Esophagus squamous epithelium (tissue), 5 donors: ENCODE results near the gene OR4F15. TPM values are rescaled to one million over a fixed set of nuclear protein-coding genes. Genes with fewer than 3 reads are reported as not detected.

Experiments
- DNase-seq: peaks from one replicate; lab custom pipeline; 2025; lab: John Stamatoyannopoulos, UW
- H3K27ac ChIP-seq, 4 donors: fragments of 200-600 bp; sonication (generic); one replicate each; pipeline ENCODE4 v1.5.1; 2016 to 2019; ENCODE audit warnings: mild to moderate bottlenecking in 1 of 4
- H3K27me3 ChIP-seq, 4 donors: fragments of 200-600 bp; sonication (generic); 1 replicate in 3 of 4; 2 replicates in 1 of 4; pipeline versions ENCODE4 v1.5.1 to v1.6.0; 2017 to 2021; ENCODE audit warnings: antibody characterized with exemption in 1 of 4
- H3K36me3 ChIP-seq, 3 donors: fragments of 200-600 bp; sonication (generic); one replicate each; pipeline ENCODE4 v1.5.1; 2016 to 2019
- H3K4me1 ChIP-seq, 3 donors: fragments of 200-600 bp; sonication (generic); one replicate each; pipeline ENCODE4 v1.5.1; 2017 to 2019
- H3K4me3 ChIP-seq, 4 donors: fragments of 200-600 bp; sonication (generic); 1 replicate in 3 of 4; 2 replicates in 1 of 4; pipeline ENCODE4 v1.5.1; 2016 to 2019; ENCODE audit warnings: mild to moderate bottlenecking in 2 of 4, moderate library complexity in 1 of 4
- H3K9me3 ChIP-seq, 3 donors: fragments of 200-600 bp; sonication (generic); one replicate each; pipeline ENCODE4 v1.5.1; 2016 to 2019
- CTCF ChIP-seq, 6 experiments: fragments of 450-650 bp in 4 of 6; fragments of 200-600 bp in 2 of 6; sonication (generic) in 2 of 6; IDR thresholded peaks; one replicate each; pipeline ENCODE4 v1.5.1; 2016 to 2019; ENCODE audit warnings: antibody characterized with exemption in 6 of 6, mild to moderate bottlenecking in 4 of 6, moderate library complexity in 4 of 6
- POLR2A ChIP-seq, 4 donors: fragments of 450-650 bp; IDR thresholded peaks; one replicate each; pipeline ENCODE4 v1.6.1; 2017; ENCODE audit warnings: antibody characterized with exemption in 4 of 4, mild to moderate bottlenecking in 4 of 4, moderate library complexity in 3 of 4
- WGBS, 2 donors: methylation state at CpG; one replicate each; pipeline ENCODE4 v1.1.5; 2018; 5-methylcytosine and 5-hydroxymethylcytosine counted together
- intact Hi-C: fragments of 100-400 bp; cut with DNase I; formaldehyde crosslinking; loops from one replicate; pipeline ENCODE4 v1.15.0; 2022
- total RNA-seq, 4 donors: library from RNA; depleted of rRNA; stranded (reverse); fragments of >200 nt; gene quantifications; one replicate each; pipeline ENCODE4 v1.1.0, GENCODE V29; 2016
- donor health status: DM: yes; HTN: yes; CAD: no.

OR4F15 gene
- total RNA-seq, 4 donors from 2014 or later = 0.19 TPM; not detected in 3

- intact Hi-C loops = no loop called here
- TF ChIP-seq CTCF (IDR thresholded peaks at IDR 0.05) (no peak), POLR2A (IDR thresholded peaks at IDR 0.05) (no peak)
- no peaks in the 10 kb centered on the region for H3K9me3 ChIP-seq
- WGBS, 2 donors = 60 to 66% methylated on average over 6 of the region's 6 CpGs
- no peak overlapping the region for H3K27ac ChIP-seq
- no peak for DNase-seq
- no peaks in the 10 kb centered on the region for H3K4me1 ChIP-seq
- H3K4me3 ChIP-seq = no peak overlapping the region
- H3K27me3 ChIP-seq = peaks cover 0 to 9% (median 0%) of the 10 kb centered on the region in 4 donors
- H3K36me3 ChIP-seq = no peaks in the 10 kb centered on the region
Observed at GRCh38 chr15:101820781-101821180, 8.8 kb downstream of the OR4F15 start.

GRCh38 chr15:101827257-101827656, 15.3 kb downstream of the OR4F15 start:
- intact Hi-C loops = no loop called here
- TF ChIP-seq CTCF (IDR thresholded peaks at IDR 0.05) = no peak
- no peak for TF ChIP-seq POLR2A (IDR thresholded peaks at IDR 0.05)
- 63 to 68% methylated on average over 6 of the region's 6 CpGs for WGBS, 2 donors
- Histone ChIP-seq H3K27ac (no peak overlapping the region), H3K4me3 (no peak overlapping the region), H3K36me3 (no peaks in the 10 kb centered on the region), H3K27me3 (peaks cover 0 to 7% (median 0%) of the 10 kb centered on the region in 4 donors), H3K4me1 (no peaks in the 10 kb centered on the region), H3K9me3 (no peaks in the 10 kb centered on the region)
- no peak for DNase-seq

DNA sequence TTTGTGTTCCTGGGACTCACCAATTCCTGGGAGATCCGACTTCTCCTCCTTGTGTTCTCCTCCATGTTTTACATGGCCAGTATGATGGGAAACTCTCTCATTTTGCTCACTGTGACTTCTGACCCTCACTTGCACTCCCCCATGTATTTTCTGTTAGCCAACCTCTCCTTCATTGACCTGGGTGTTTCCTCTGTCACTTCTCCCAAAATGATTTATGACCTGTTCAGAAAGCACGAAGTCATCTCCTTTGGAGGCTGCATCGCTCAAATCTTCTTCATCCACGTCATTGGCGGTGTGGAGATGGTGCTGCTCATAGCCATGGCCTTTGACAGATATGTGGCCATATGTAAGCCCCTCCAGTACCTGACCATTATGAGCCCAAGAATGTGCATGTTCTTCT, 16.8 kb downstream of the OR4F15 start:
- H3K9me3 ChIP-seq = no peaks in the 10 kb centered on the region
- peaks cover 0 to 6% (median 0%) of the 10 kb centered on the region in 4 donors for H3K27me3 ChIP-seq
- no peak overlapping the region for H3K4me3 ChIP-seq
- no peaks in the 10 kb centered on the region for H3K36me3 ChIP-seq
- no peak for TF ChIP-seq CTCF (IDR thresholded peaks at IDR 0.05)
- no peak for TF ChIP-seq POLR2A (IDR thresholded peaks at IDR 0.05)
- no peak overlapping the region for H3K27ac ChIP-seq
- H3K4me1 ChIP-seq = no peaks in the 10 kb centered on the region
- intact Hi-C loops = no loop called here
- DNase-seq = no peak
- WGBS, 2 donors = 74 to 80% methylated on average over 5 of the region's 5 CpGs

DNA sequence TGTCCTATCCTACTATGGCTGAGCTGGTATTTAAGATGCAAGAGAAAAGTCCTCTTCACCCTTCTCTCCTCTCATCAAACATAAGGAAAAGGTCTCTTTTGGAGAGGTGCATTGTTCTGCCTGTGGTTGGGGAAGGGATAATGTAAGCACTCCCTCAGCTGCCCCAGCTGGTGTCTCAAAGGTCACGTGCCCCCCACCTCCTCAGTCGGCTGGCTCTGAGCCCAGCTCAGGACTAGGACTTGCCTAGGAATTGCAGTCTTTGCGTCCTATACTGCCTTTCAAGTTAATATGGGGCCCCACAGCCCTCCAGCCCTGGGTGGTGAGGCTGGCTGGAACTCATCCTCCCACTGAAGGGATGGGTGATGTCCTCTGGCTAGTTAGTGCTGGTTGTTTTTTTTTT, 29.7 kb downstream of the OR4F15 start:
- Histone ChIP-seq H3K36me3 (no peaks in the 10 kb centered on the region), H3K4me3 (no peak overlapping the region), H3K4me1 (no peaks in the 10 kb centered on the region), H3K27me3 (peaks cover 0 to 28% (median 0%) of the 10 kb centered on the region in 4 donors), H3K9me3 (no peaks in the 10 kb centered on the region), H3K27ac (no peak overlapping the region)
- TF ChIP-seq CTCF (IDR thresholded peaks at IDR 0.05) (no peak), POLR2A (IDR thresholded peaks at IDR 0.05) (no peak)
- intact Hi-C loops = no loop called here
- DNase-seq = no peak
- 57 to 69% methylated on average over 3 of the region's 3 CpGs for WGBS, 2 donors

DNA sequence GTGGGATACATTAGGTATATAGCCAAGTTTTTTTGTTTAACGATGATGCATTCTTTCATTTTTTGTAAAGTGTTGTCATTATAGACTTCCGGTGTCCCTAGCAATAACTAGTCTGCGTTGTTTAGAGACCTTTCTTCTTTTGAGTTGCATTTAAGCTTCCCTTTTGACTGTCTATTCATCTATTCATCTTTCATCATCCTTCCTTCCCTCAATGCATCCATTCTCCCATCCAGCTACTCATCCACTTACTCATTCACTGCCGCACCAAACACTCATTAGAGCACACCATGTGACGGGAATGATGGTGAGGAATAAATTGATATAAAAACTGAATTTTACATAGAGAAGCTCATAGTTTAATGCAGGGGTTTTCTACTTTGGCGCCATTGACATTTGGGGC, 32.9 kb downstream of the OR4F15 start:
- no peak for DNase-seq
- no peak overlapping the region for H3K27ac ChIP-seq
- intact Hi-C loops = no loop called here
- no peaks in the 10 kb centered on the region for H3K4me1 ChIP-seq
- peaks cover 0 to 34% (median 0%) of the 10 kb centered on the region in 4 donors for H3K27me3 ChIP-seq
- WGBS, 2 donors = 63 to 65% methylated on average over 6 of the region's 6 CpGs
- TF ChIP-seq CTCF (IDR thresholded peaks at IDR 0.05) = no peak
- no peak for TF ChIP-seq POLR2A (IDR thresholded peaks at IDR 0.05)
- no peak overlapping the region for H3K4me3 ChIP-seq
- H3K36me3 ChIP-seq = no peaks in the 10 kb centered on the region
- no peaks in the 10 kb centered on the region for H3K9me3 ChIP-seq
